K562 (cell line): ENCODE data around the gene TPK1. TPM values are rescaled to one million over a fixed set of nuclear protein-coding genes. Genes with fewer than 3 reads are reported as not detected.

Experiments
- ATAC-seq: fragments of 200-7000 bp; cut with Tn5 transposase; 3 replicates; pipeline ENCODE4 v1.9.1; 2020; ENCODE audit warnings: moderate library complexity
- BruUV-seq: library from RNA; stranded (reverse); fragments of 400-500 nt; replicated peaks from 2 replicates; lab custom pipeline; 2021; lab: Mats Ljungman, UMichigan
- CTCF ChIA-PET: fragments of 300-600 bp; formaldehyde crosslinking; extraction: SDS; loops from one replicate; lab custom pipeline; 2021; ENCODE audit warnings: low intra/inter-chr PET ratio; lab: Yijun Ruan, JAX
- POLR2A ChIA-PET: fragments of 300-600, 350-650 bp; sonication (Branson Sonifier 250); formaldehyde crosslinking; extraction: SDS; loops from one replicate; lab custom pipeline; 2021; ENCODE audit warnings: antibody characterized with exemption, inconsistent platforms; lab: Yijun Ruan, JAX
- DNase-seq, 4 experiments: peaks; one replicate each; pipeline versions ENCODE4 v3.0.0 to v3.0.0-alpha.2; 2011 to 2018; ENCODE audit warnings: low spot score in 3 of 4, mixed read lengths in 3 of 4; ENCODE audit errors: extremely low read depth in 1 of 4
- FAIRE-seq: peaks from 2 replicates; lab custom pipeline; 2011; peaks lifted over from hg19 to GRCh38; lab: Jason Lieb, UNC
- H2AFZ ChIP-seq: 2 replicates; pipeline ENCODE4 v1.6.0; 2011; ENCODE audit warnings: low read depth, low read length, control low read depth, inconsistent platforms
- H3K27ac ChIP-seq: fragments of 200-600 bp; 3 replicates; pipeline ENCODE4 v1.8.0; 2011; ENCODE audit warnings: low read depth, mild to moderate bottlenecking, control low read depth, inconsistent platforms, low read length, moderate library complexity, mixed read lengths; ENCODE audit errors: extremely low read depth
- H3K27me3 ChIP-seq, 2 experiments: fragments of 300-600 bp in 1 of 2; 2 replicates in 1 of 2; 3 replicates in 1 of 2; pipeline versions ENCODE4 v1.6.0 to v1.8.0; 2011; ENCODE audit warnings: inconsistent platforms in 2 of 2, low read length in 2 of 2, mild to moderate bottlenecking in 1 of 2, mixed read lengths in 1 of 2, moderate library complexity in 1 of 2; ENCODE audit not compliant: control insufficient read depth in 2 of 2, insufficient read depth in 2 of 2
- H3K36me3 ChIP-seq: fragments of 300-600 bp; 3 replicates; pipeline ENCODE4 v1.8.0; 2011; ENCODE audit warnings: mild to moderate bottlenecking, low read length, inconsistent platforms; ENCODE audit not compliant: control insufficient read depth, insufficient read depth
- H3K4me1 ChIP-seq, 2 experiments: fragments of 200-600 bp in 1 of 2; replicated peaks in 1 of 2; 2 replicates in 1 of 2; 3 replicates in 1 of 2; pipeline versions ENCODE4 v1.5.1 to v1.8.0; 2011; ENCODE audit warnings: inconsistent platforms in 2 of 2, low read length in 2 of 2, mild to moderate bottlenecking in 1 of 2, mixed read lengths in 1 of 2, moderate library complexity in 1 of 2; ENCODE audit not compliant: control insufficient read depth in 2 of 2, insufficient read depth in 2 of 2
- H3K4me2 ChIP-seq: 2 replicates; pipeline ENCODE4 v1.6.1; 2011; ENCODE audit warnings: low read length, control low read depth, inconsistent platforms, mixed read lengths; ENCODE audit not compliant: insufficient read depth
- H3K4me3 ChIP-seq: fragments of 200-600 bp; sonication (generic), shearing (Covaris generic); 2 replicates; pipeline ENCODE4 v1.5.1; 2016; ENCODE audit warnings: control low read depth, inconsistent platforms
- H3K79me2 ChIP-seq: fragments of 200-600 bp; 3 replicates; pipeline ENCODE4 v1.8.0; 2011; ENCODE audit warnings: low read length, inconsistent platforms; ENCODE audit not compliant: control insufficient read depth, insufficient read depth
- H3K9ac ChIP-seq, 2 experiments: 2 replicates each; pipeline versions ENCODE4 v1.6.0 to v1.6.1; 2011; ENCODE audit warnings: low read depth in 2 of 2, low read length in 2 of 2, control low read depth in 1 of 2, inconsistent platforms in 1 of 2, mild to moderate bottlenecking in 1 of 2, mixed read lengths in 1 of 2; ENCODE audit not compliant: insufficient read depth in 1 of 2
- H3K9me1 ChIP-seq: one replicate; pipeline ENCODE4 v1.6.0; 2011; ENCODE audit warnings: inconsistent platforms, mild to moderate bottlenecking, low read length, moderate library complexity; ENCODE audit not compliant: control insufficient read depth, insufficient read depth
- H3K9me3 ChIP-seq: replicated peaks from 2 replicates; pipeline ENCODE4 v1.5.1; 2011; ENCODE audit warnings: low read depth, low read length, inconsistent platforms; ENCODE audit not compliant: control insufficient read depth, insufficient read depth
- H4K20me1 ChIP-seq: replicated peaks from 2 replicates; pipeline ENCODE4 v1.6.1; 2011; ENCODE audit warnings: low read length, inconsistent platforms, mixed read lengths; ENCODE audit not compliant: control insufficient read depth, insufficient read depth
- HMGN3 ChIP-seq: IDR thresholded peaks from 2 replicates; pipeline ENCODE4 v1.6.1; 2011; ENCODE audit warnings: borderline replicate concordance, low read depth, mild to moderate bottlenecking, mixed read lengths, low read length; ENCODE audit not compliant: insufficient read length; ENCODE audit errors: extremely low read depth
- MBD2 ChIP-seq: sonication (generic); IDR thresholded peaks from 2 replicates; pipeline ENCODE4 v1.6.1; 2016; ENCODE audit warnings: low read depth, borderline replicate concordance
- MTA2 ChIP-seq: fragments of 450-650 bp; IDR thresholded peaks from 2 replicates; pipeline ENCODE4 v1.6.1; 2016; ENCODE audit warnings: low read depth
- NFRKB ChIP-seq: fragments of 450-650 bp; IDR thresholded peaks from 2 replicates; pipeline ENCODE4 v1.6.1; 2016; ENCODE audit warnings: low read depth
- SFPQ ChIP-seq: fragments of 200-400 bp; formaldehyde crosslinking; IDR thresholded peaks from 2 replicates; pipeline ENCODE4 v1.6.1; 2017; ENCODE audit warnings: mild to moderate bottlenecking, low read depth, low read length, moderate library complexity
- ZSCAN32 ChIP-seq: fragments of 450-650 bp; formaldehyde crosslinking; IDR thresholded peaks from 2 replicates; pipeline ENCODE4 v1.4.0; 2020; ENCODE audit warnings: mild to moderate bottlenecking, moderate library complexity
- WGBS: fragments of 100-300 bp; shearing (Covaris generic); methylation state at CpG from one replicate; pipeline ENCODE4 v1.1.6; 2016; ENCODE audit warnings: low coverage, mixed read lengths; ENCODE audit not compliant: insufficient coverage; ENCODE audit errors: missing lambda C conversion rate; 5-methylcytosine and 5-hydroxymethylcytosine counted together
- in situ Hi-C: fragments of 300-500 bp; cut with MboI; formaldehyde crosslinking; loops from 4 replicates; pipeline ENCODE4 v1.15.0; 2018; ENCODE audit warnings: inconsistent platforms, mixed read lengths
- intact Hi-C: fragments of 100-400 bp; cut with micrococcal nuclease; formaldehyde crosslinking; loops from 2 replicates; pipeline ENCODE4 v1.14.2; 2022
- polyA plus RNA-seq, 8 experiments: library from polyadenylated mRNA; depleted of rRNA in 4 of 8; stranded (reverse) in 5 of 8; unstranded in 3 of 8; fragments of >200 nt; fragmentation: Nextera tagmentation in 2 of 8; fragmentation: Illumina TruSeq in 1 of 8; extraction: Ambion mirVana in 2 of 8; extraction: Trizol in 1 of 8; gene quantifications; 2 replicates each; pipeline versions ENCODE4 v1.2.1 to v1.2.3, GENCODE V29; 2011 to 2014; ENCODE audit warnings: inconsistent platforms in 1 of 8, missing spikeins in 1 of 8
- total RNA-seq, 7 experiments: library from RNA; depleted of rRNA in 6 of 7; stranded (reverse); fragments of >200 nt in 6 of 7; fragmentation: Illumina TruSeq in 2 of 7; extraction: Trizol in 2 of 7; gene quantifications; 2 replicates each; pipeline versions ENCODE4 v1.2.1 to v1.2.3, GENCODE V29; 2011 to 2021; ENCODE audit warnings: low replicate concordance in 1 of 7

TPK1 gene
- total and polyA plus RNA-seq, 9 of the 15 experiments (the other 6 are each of a cell fraction or from before 2014, with no cell fraction given): 5.1 to 16.2 (median 9.2) TPM

DNA sequence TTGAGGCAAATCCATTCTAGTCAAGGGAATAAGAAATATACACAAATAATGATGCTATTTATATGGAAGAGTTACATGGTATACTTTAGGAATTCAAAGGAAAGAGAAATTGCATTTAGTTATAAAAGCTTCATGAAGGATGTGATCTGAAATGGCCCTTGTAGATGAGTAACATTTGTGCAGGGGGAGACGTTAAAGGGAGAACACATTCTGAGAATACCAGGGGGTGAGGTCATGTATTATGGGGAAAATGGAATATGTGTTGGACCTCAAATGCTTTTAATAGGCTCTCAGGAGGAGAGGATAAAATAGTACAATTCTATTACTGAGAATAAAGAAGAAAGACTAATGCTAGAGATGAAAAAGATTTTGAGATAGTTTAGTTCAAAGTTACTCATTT lies 309.9 kb downstream of the TPK1 start:
- in situ Hi-C loops: no loop called here
- ATAC-seq (no peak), DNase-seq (no peak)
- H3K27me3 ChIP-seq: no peaks in the 10 kb centered on the region
- no peak overlapping the region for H3K27ac ChIP-seq
- intact Hi-C loops: no loop called here
- BruUV-seq: no TSS peak
- no peaks in the 10 kb centered on the region for H3K36me3 ChIP-seq
- CTCF ChIA-PET: no interaction called here
- no peak overlapping the region for H3K9ac ChIP-seq
- H3K9me3 ChIP-seq: no peaks in the 10 kb centered on the region
- H3K4me2 ChIP-seq: no peak overlapping the region
- 5% methylated on average over 1 of the region's 1 CpG for WGBS
- POLR2A ChIA-PET: interaction anchor here (0.5 kb wide), 1 partner anchor 1574 kb away, joined by 3 read pairs; no protein-coding TSS in a partner anchor
- H3K4me1 ChIP-seq: no peaks in the 10 kb centered on the region
- TF ChIP-seq MBD2: no peak
- no peak for TF ChIP-seq MTA2
- TF ChIP-seq HMGN3: no peak
- no peak for TF ChIP-seq ZSCAN32
- TF ChIP-seq SFPQ: no peak
- TF ChIP-seq NFRKB: no peak
- TF ChIP-seq, all 486 proteins: peak for 0
- H2AFZ ChIP-seq: no peak overlapping the region
- H3K4me3 ChIP-seq: no peak overlapping the region
- no peaks in the 10 kb centered on the region for H3K79me2 ChIP-seq
- H3K9me1 ChIP-seq: no peaks in the 10 kb centered on the region
- FAIRE-seq: no peak
- H4K20me1 ChIP-seq: no peaks in the 10 kb centered on the region
